PC-3 (cell line): Measurements from ENCODE around the gene GABRD. TPM values are rescaled to one million over a fixed set of nuclear protein-coding genes. Genes with fewer than 3 reads are reported as not detected.

Source experiments
- ATAC-seq: fragments of 200-7000 bp; cut with Tn5 transposase; 2 replicates; pipeline ENCODE4 v1.9.1; 2020; ENCODE audit warnings: mild to moderate bottlenecking, moderate library complexity
- BruUV-seq: library from RNA; stranded (reverse); fragments of 400-500 nt; replicated peaks from 2 replicates; lab custom pipeline; 2021; lab: Mats Ljungman, UMichigan
- CTCF ChIA-PET: fragments of 300-600 bp; sonication (Branson Sonifier 250); formaldehyde crosslinking; loops from one replicate; lab custom pipeline; 2022; ENCODE audit warnings: antibody characterized with exemption; lab: Charles Lee
- POLR2A ChIA-PET: fragments of 300-600 bp; sonication (Branson Sonifier 250); formaldehyde crosslinking; loops from one replicate; lab custom pipeline; 2022; ENCODE audit warnings: antibody characterized with exemption; ENCODE audit not compliant: unreplicated experiment; lab: Charles Lee
- DNase-seq: peaks from one replicate; pipeline ENCODE4 v3.0.0-alpha.2; 2015
- H2AFZ ChIP-seq: fragments of 300-600 bp; sonication (generic); 2 replicates; pipeline ENCODE4 v1.6.0; 2016; ENCODE audit warnings: antibody characterized with exemption, low read length
- H3F3A ChIP-seq: fragments of 300-600 bp; sonication (generic); one replicate; pipeline ENCODE4 v1.6.0; 2017; ENCODE audit warnings: antibody characterized with exemption, low read length, control low read depth, mild to moderate bottlenecking; ENCODE audit not compliant: unreplicated experiment
- H3K27ac ChIP-seq: fragments of 300-600 bp; sonication (generic); 2 replicates; pipeline ENCODE4 v1.5.1; 2016; ENCODE audit warnings: mild to moderate bottlenecking, low read length
- H3K27me3 ChIP-seq: fragments of 300-600 bp; sonication (generic); 2 replicates; pipeline ENCODE4 v1.6.1; 2016; ENCODE audit warnings: low read length, mixed read lengths
- H3K36me3 ChIP-seq: fragments of 300-600 bp; sonication (generic); 2 replicates; pipeline ENCODE4 v1.6.1; 2016; ENCODE audit warnings: low read depth, mixed run types, low read length, mixed read lengths
- H3K4me1 ChIP-seq: fragments of 300-600 bp; sonication (generic); 2 replicates; pipeline ENCODE4 v1.5.1; 2016; ENCODE audit warnings: low read length; ENCODE audit not compliant: insufficient read depth
- H3K4me2 ChIP-seq: fragments of 300-600 bp; sonication (generic); 2 replicates; pipeline ENCODE4 v1.6.0; 2016; ENCODE audit warnings: low read length
- H3K4me3 ChIP-seq: fragments of 300-600 bp; sonication (generic); 2 replicates; pipeline ENCODE4 v1.5.1; 2016; ENCODE audit warnings: mild to moderate bottlenecking, low read length, mixed read lengths
- H3K79me2 ChIP-seq: fragments of 300-600 bp; sonication (generic); 2 replicates; pipeline ENCODE4 v1.6.1; 2017; ENCODE audit warnings: low read length, mixed read lengths
- H3K9ac ChIP-seq: fragments of 300-600 bp; sonication (generic); 2 replicates; pipeline ENCODE4 v1.6.0; 2016; ENCODE audit warnings: mild to moderate bottlenecking, low read length
- H3K9me2 ChIP-seq: fragments of 300-600 bp; sonication (generic); replicated peaks from 2 replicates; pipeline ENCODE4 v1.6.1; 2016; ENCODE audit warnings: mixed run types, low read length, mixed read lengths
- H3K9me3 ChIP-seq: fragments of 300-600 bp; sonication (generic); 2 replicates; pipeline ENCODE4 v1.6.1; 2016; ENCODE audit warnings: low read length, mixed read lengths
- H4K20me1 ChIP-seq: fragments of 300-600 bp; sonication (generic); 2 replicates; pipeline ENCODE4 v1.6.1; 2016; ENCODE audit warnings: low read length, mixed read lengths
- EZH2 ChIP-seq: fragments of 300-600 bp; sonication (generic); IDR thresholded peaks from one replicate; pipeline ENCODE4 v1.6.1; 2017; ENCODE audit warnings: antibody characterized with exemption, mild to moderate bottlenecking, low read length; ENCODE audit not compliant: unreplicated experiment
- EZH2phosphoT487 ChIP-seq: fragments of 300-600 bp; sonication (generic); IDR thresholded peaks from 2 replicates; pipeline ENCODE4 v1.6.1; 2018; ENCODE audit warnings: mild to moderate bottlenecking, antibody characterized with exemption, low read length, borderline replicate concordance
- intact Hi-C: fragments of 100-400 bp; cut with micrococcal nuclease; formaldehyde crosslinking; loops from 2 replicates; pipeline ENCODE4 v1.9.0; 2023
- total RNA-seq: library from RNA; depleted of rRNA; stranded (reverse); fragments of >200 nt; gene quantifications from 2 replicates; pipeline ENCODE4 v1.2.3, GENCODE V29; 2014
- TF ChIP-seq, protein P1 (sequence below): fragments of 300-600 bp; sonication (generic); conservative IDR thresholded peaks from 2 replicates; pipeline ENCODE4 v1.5.1; 2017; ENCODE audit warnings: antibody characterized with exemption, low read depth, mild to moderate bottlenecking, low read length

The GABRD gene
- total RNA-seq, 1 experiment from 2014 or later: not detected

- ChIA-PET CTCF (no interaction called here), POLR2A (no interaction called here)
- 0 out of 2 replicates have a peak, but pooled peaks cover 7% of the 10 kb centered on the region for H3K9me3 ChIP-seq
- BruUV-seq: no TSS peak
- no peak overlapping the region for H3K9ac ChIP-seq
- ATAC-seq (no peak), DNase-seq (no peak)
- H3K4me2 ChIP-seq: no peak overlapping the region
- H3K4me1 ChIP-seq: no peaks in the 10 kb centered on the region
- no peaks in the 10 kb centered on the region for H3K9me2 ChIP-seq
- intact Hi-C loops: no loop called here
- TF ChIP-seq EZH2: no peak
- TF ChIP-seq, protein P1, sequence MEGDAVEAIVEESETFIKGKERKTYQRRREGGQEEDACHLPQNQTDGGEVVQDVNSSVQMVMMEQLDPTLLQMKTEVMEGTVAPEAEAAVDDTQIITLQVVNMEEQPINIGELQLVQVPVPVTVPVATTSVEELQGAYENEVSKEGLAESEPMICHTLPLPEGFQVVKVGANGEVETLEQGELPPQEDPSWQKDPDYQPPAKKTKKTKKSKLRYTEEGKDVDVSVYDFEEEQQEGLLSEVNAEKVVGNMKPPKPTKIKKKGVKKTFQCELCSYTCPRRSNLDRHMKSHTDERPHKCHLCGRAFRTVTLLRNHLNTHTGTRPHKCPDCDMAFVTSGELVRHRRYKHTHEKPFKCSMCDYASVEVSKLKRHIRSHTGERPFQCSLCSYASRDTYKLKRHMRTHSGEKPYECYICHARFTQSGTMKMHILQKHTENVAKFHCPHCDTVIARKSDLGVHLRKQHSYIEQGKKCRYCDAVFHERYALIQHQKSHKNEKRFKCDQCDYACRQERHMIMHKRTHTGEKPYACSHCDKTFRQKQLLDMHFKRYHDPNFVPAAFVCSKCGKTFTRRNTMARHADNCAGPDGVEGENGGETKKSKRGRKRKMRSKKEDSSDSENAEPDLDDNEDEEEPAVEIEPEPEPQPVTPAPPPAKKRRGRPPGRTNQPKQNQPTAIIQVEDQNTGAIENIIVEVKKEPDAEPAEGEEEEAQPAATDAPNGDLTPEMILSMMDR: no peak
- no peak for TF ChIP-seq EZH2phosphoT487
- H3K27ac ChIP-seq: no peak overlapping the region
- H3K79me2 ChIP-seq: peaks cover 7% of the 10 kb centered on the region; the same call in 1 of the 2 replicates
- no peaks in the 10 kb centered on the region for H4K20me1 ChIP-seq
- peaks cover 14% of the 10 kb centered on the region for H3K36me3 ChIP-seq
- H3K27me3 ChIP-seq: no peaks in the 10 kb centered on the region
- no peaks in the 10 kb centered on the region for H3F3A ChIP-seq
- H2AFZ ChIP-seq: no peak overlapping the region
- H3K4me3 ChIP-seq: no peak overlapping the region
These were observed 48.2 kb downstream of the GABRD start for GRCh38 chr1:2067393-2067792.

- DNase-seq: no peak
- TF ChIP-seq EZH2phosphoT487: no peak
- Histone ChIP-seq H3K4me1 (no peaks in the 10 kb centered on the region), H3K4me2 (no peak overlapping the region), H2AFZ (no peak overlapping the region), H3F3A (no peaks in the 10 kb centered on the region), H3K9ac (no peak overlapping the region), H3K27me3 (no peaks in the 10 kb centered on the region), H4K20me1 (no peaks in the 10 kb centered on the region), H3K36me3 (peaks cover 14% of the 10 kb centered on the region), H3K79me2 (peaks cover 7% of the 10 kb centered on the region; the same call in 1 of the 2 replicates), H3K27ac (no peak overlapping the region), H3K9me2 (no peaks in the 10 kb centered on the region), H3K9me3 (0 out of 2 replicates have a peak, but pooled peaks cover 7% of the 10 kb centered on the region), H3K4me3 (no peak overlapping the region)
- no peak for ATAC-seq
- ChIA-PET CTCF (no interaction called here), POLR2A (no interaction called here)
- BruUV-seq: no TSS peak
- intact Hi-C loops: no loop called here
These were observed 48.8 kb downstream of the GABRD start for GRCh38 chr1:2067981-2068380.

DNA sequence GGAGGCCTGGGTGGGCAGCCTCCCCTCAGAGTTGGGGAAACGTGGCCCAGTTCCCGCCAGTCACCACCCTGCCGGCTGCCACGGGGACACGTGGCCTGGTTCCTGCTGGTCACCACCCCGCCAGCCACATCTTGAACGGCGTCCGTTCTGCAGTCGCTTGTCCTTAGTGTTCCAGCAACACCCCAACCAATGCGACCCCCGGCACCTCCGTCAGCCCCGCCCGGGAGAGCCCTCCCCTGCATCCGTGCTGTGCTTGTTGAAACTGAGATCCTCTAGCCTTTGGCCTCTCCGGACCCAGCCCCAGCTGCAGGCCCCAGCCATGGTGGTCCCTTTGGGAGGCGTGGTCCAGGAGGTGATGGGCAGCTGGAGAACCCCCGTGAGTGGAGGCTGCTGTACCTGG lies 49.8 kb downstream of the GABRD start:
- Histone ChIP-seq H3F3A (no peaks in the 10 kb centered on the region), H3K9me2 (no peaks in the 10 kb centered on the region), H3K79me2 (peaks cover 7% of the 10 kb centered on the region; the same call in 1 of the 2 replicates), H3K9ac (no peak overlapping the region), H2AFZ (no peak overlapping the region), H3K27ac (no peak overlapping the region), H3K4me2 (no peak overlapping the region), H3K36me3 (peaks cover 13% of the 10 kb centered on the region), H4K20me1 (no peaks in the 10 kb centered on the region), H3K9me3 (0 out of 2 replicates have a peak, but pooled peaks cover 7% of the 10 kb centered on the region), H3K27me3 (no peaks in the 10 kb centered on the region), H3K4me3 (no peak overlapping the region), H3K4me1 (no peaks in the 10 kb centered on the region)
- BruUV-seq: no TSS peak
- ChIA-PET CTCF (no interaction called here), POLR2A (no interaction called here)
- no peak for DNase-seq
- ATAC-seq: no peak
- TF ChIP-seq, protein P1: no peak
- TF ChIP-seq EZH2phosphoT487: no peak
- no peak for TF ChIP-seq EZH2
- intact Hi-C loops: no loop called here
